ENCODE data around the gene MACROD2. TPM values are rescaled to one million over a fixed set of nuclear protein-coding genes. Genes with fewer than 3 reads are reported as not detected.

The MACROD2 gene
- total RNA-seq, 1 experiment from 2014 or later = 1.6 TPM

DNA sequence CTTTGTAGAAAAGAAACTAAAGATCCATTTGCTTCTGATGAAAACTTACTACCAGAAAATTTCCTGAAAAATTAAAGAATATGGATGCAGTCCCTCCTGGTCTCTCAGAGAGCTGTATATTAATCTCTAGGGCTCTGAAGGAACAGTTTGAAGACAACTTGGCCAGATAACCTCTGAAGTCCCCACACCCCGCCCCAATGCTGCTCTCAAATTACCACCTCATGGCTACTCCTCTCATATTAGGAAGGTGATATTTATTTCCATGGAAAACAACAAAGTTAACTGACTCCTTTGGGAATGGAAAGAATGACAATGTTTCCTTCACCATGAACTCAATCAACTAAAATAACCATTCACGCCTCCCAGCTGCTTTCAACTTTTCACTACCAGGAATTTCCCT is 750.5 kb downstream of the MACROD2 start:
- Histone ChIP-seq H3K27me3 (ENCODE audit: insufficient read depth, low read length) (no peaks in the 10 kb centered on the region), H3K4ac (ENCODE audit: low read depth, low read length) (no peak overlapping the region), H3K9ac (ENCODE audit: extremely low read depth, insufficient read length, low read length) (no peak overlapping the region), H2BK12ac (ENCODE audit: insufficient read length, low read depth, low read length) (no peak overlapping the region), H2BK15ac (ENCODE audit: low read depth, low read length) (no peak overlapping the region), H3K4me1 (ENCODE audit: insufficient read depth, low read length) (no peaks in the 10 kb centered on the region), H2AFZ (ENCODE audit: low read length) (no peak overlapping the region), H2BK20ac (ENCODE audit: low read depth, low read length, poor library complexity, severe bottlenecking) (no peak overlapping the region), H4K5ac (ENCODE audit: insufficient read length, low read depth, low read length) (no peak overlapping the region), H3K23ac (ENCODE audit: insufficient read length, low read depth, low read length) (no peak overlapping the region), H3K18ac (ENCODE audit: insufficient read length, low read depth, low read length) (no peak overlapping the region), H3K4me2 (ENCODE audit: insufficient read depth, insufficient read length, low read length) (no peak overlapping the region), H4K8ac (replicated peaks; ENCODE audit: insufficient read length, low read depth, low read length) (no peak overlapping the region), H3K79me2 (ENCODE audit: insufficient read depth, low read length) (no peaks in the 10 kb centered on the region), H2AK5ac (ENCODE audit: insufficient read length, low read length) (no peak overlapping the region), H3T11ph (ENCODE audit: low read length) (no peak overlapping the region), H3K79me1 (ENCODE audit: insufficient read depth, low read depth, low read length, poor library complexity, severe bottlenecking) (no peaks in the 10 kb centered on the region), H3K9me3 (ENCODE audit: control insufficient read depth, low read depth, low read length) (no peaks in the 10 kb centered on the region), H3K23me2 (ENCODE audit: insufficient read length, low read depth, low read length, poor library complexity, severe bottlenecking) (no peaks in the 10 kb centered on the region), H3K14ac (ENCODE audit: insufficient read depth, low read length) (no peak overlapping the region), H2BK120ac (ENCODE audit: low read depth, low read length, poor library complexity, severe bottlenecking) (no peak overlapping the region), H4K91ac (ENCODE audit: insufficient read length, low read depth, low read length) (no peak overlapping the region), H3K56ac (ENCODE audit: insufficient read length, low read depth, low read length) (no peak overlapping the region), H3K27ac (ENCODE audit: insufficient read length, low read depth, low read length) (no peak overlapping the region), H2BK5ac (ENCODE audit: insufficient read length, low read length) (no peak overlapping the region), H4K20me1 (ENCODE audit: control insufficient read depth, insufficient read depth, insufficient read length) (no peaks in the 10 kb centered on the region)
- H3K4me1 Mint-ChIP-seq = peaks cover 6 to 7% of the 10 kb centered on the region in 2 experiments
- no peak for DNase-seq
- H3K9me3 Mint-ChIP-seq = no peaks in the 10 kb centered on the region; a peak in 1 of 5 replicates
- TF ChIP-seq, protein P1, sequence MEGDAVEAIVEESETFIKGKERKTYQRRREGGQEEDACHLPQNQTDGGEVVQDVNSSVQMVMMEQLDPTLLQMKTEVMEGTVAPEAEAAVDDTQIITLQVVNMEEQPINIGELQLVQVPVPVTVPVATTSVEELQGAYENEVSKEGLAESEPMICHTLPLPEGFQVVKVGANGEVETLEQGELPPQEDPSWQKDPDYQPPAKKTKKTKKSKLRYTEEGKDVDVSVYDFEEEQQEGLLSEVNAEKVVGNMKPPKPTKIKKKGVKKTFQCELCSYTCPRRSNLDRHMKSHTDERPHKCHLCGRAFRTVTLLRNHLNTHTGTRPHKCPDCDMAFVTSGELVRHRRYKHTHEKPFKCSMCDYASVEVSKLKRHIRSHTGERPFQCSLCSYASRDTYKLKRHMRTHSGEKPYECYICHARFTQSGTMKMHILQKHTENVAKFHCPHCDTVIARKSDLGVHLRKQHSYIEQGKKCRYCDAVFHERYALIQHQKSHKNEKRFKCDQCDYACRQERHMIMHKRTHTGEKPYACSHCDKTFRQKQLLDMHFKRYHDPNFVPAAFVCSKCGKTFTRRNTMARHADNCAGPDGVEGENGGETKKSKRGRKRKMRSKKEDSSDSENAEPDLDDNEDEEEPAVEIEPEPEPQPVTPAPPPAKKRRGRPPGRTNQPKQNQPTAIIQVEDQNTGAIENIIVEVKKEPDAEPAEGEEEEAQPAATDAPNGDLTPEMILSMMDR (conservative IDR thresholded peaks at IDR 0.05) = no peak
- no peaks in the 10 kb centered on the region for H3K36me3 Mint-ChIP-seq (ENCODE audit: insufficient read depth in 1 of 3, low read depth in 3 of 3)
- WGBS (ENCODE audit: extremely low coverage, insufficient read length, low lambda C conversion rate) = no CpG with 5 or more reads among the region's 2 CpGs
- H3K27me3 Mint-ChIP-seq (ENCODE audit: low read depth) = no peaks in the 10 kb centered on the region
- H3K27ac Mint-ChIP-seq = no peak overlapping the region
- H3K4me3 Mint-ChIP-seq = no peak overlapping the region

Measured in H9 (cell line).